Colonic mucosa (tissue), 4 donors: ENCODE data around the gene PYGO1. TPM values are rescaled to one million over a fixed set of nuclear protein-coding genes. Genes with fewer than 3 reads are reported as not detected.
A peak's percentile ranks its signal among the peaks of the same experiment; 100 is the strongest.

ENCODE experiments used
- DNase-seq: peaks from one replicate; pipeline ENCODE4 v3.0.0-alpha.2; 2020
- H3K27ac ChIP-seq: fragments of 200-600 bp; one replicate; pipeline ENCODE4 v1.8.0; 2021
- H3K27me3 ChIP-seq: fragments of 200-600 bp; one replicate; pipeline ENCODE4 v1.8.0; 2021
- H3K36me3 ChIP-seq: fragments of 200-600 bp; one replicate; pipeline ENCODE4 v1.8.0; 2021
- H3K4me1 ChIP-seq: fragments of 200-600 bp; one replicate; pipeline ENCODE4 v1.8.0; 2021; ENCODE audit warnings: mild to moderate bottlenecking
- H3K4me3 ChIP-seq: fragments of 200-600 bp; one replicate; pipeline ENCODE4 v1.8.0; 2021
- H3K9ac ChIP-seq, 2 donors: one replicate each; pipeline ENCODE4 v1.7.0; 2013; ENCODE audit warnings: control low read depth in 2 of 2, low read depth in 2 of 2, low read length in 2 of 2
- H3K9me3 ChIP-seq: fragments of 200-600 bp; one replicate; pipeline ENCODE4 v1.8.0; 2021
- intact Hi-C: fragments of 100-400 bp; cut with DNase I; formaldehyde crosslinking; loops from one replicate; pipeline ENCODE4 v1.14.1; 2022
- total RNA-seq, 2 donors: library from RNA; stranded (reverse); fragmentation: NEBNext Ultra II Directional in 1 of 2; extraction: Animal tissue kit (Norgen Biotek cat#: 25700) in 1 of 2; gene quantifications; one replicate each; pipeline ENCODE4 v1.2.1, GENCODE V29; 2021
- TF ChIP-seq, protein P1 (sequence below): fragments of 200-600 bp; IDR thresholded peaks from one replicate; pipeline ENCODE4 v1.8.0; 2022; ENCODE audit warnings: antibody characterized with exemption, mild to moderate bottlenecking
- donor health status: healthy.
- donor health status: DM: no; HTN: no; CAD: no.
- donor health status: DM: no; HTN: no; CAD: no.

PYGO1 gene
- total RNA-seq = 1 to 10 TPM in 1 of 2 donors, under 1 TPM in 1; 0.30 to 2.3 TPM

- intact Hi-C loops = no loop called here
- Histone ChIP-seq H3K27me3 (peaks cover 15% of the 10 kb centered on the region), H3K4me3 (peak within 1 kb of the TSS; percentile 29), H3K9me3 (no peaks in the 10 kb centered on the region), H3K27ac (peak within 1 kb of the TSS; percentile 57), H3K9ac (peak within 1 kb of the TSS in 1 of 2 donors; percentile 63), H3K36me3 (no peaks in the 10 kb centered on the region), H3K4me1 (no peaks in the 10 kb centered on the region)
- TF ChIP-seq, protein P1, sequence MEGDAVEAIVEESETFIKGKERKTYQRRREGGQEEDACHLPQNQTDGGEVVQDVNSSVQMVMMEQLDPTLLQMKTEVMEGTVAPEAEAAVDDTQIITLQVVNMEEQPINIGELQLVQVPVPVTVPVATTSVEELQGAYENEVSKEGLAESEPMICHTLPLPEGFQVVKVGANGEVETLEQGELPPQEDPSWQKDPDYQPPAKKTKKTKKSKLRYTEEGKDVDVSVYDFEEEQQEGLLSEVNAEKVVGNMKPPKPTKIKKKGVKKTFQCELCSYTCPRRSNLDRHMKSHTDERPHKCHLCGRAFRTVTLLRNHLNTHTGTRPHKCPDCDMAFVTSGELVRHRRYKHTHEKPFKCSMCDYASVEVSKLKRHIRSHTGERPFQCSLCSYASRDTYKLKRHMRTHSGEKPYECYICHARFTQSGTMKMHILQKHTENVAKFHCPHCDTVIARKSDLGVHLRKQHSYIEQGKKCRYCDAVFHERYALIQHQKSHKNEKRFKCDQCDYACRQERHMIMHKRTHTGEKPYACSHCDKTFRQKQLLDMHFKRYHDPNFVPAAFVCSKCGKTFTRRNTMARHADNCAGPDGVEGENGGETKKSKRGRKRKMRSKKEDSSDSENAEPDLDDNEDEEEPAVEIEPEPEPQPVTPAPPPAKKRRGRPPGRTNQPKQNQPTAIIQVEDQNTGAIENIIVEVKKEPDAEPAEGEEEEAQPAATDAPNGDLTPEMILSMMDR = no peak
- peak; percentile 28 for DNase-seq
Observed at GRCh38 chr15:55588070-55588814, at the start of gene PYGO1. TSS of gene PYGO1 (minus strand) at chr15:55588345. CDS start at chr15:55587883, 462 bp downstream.

DNA sequence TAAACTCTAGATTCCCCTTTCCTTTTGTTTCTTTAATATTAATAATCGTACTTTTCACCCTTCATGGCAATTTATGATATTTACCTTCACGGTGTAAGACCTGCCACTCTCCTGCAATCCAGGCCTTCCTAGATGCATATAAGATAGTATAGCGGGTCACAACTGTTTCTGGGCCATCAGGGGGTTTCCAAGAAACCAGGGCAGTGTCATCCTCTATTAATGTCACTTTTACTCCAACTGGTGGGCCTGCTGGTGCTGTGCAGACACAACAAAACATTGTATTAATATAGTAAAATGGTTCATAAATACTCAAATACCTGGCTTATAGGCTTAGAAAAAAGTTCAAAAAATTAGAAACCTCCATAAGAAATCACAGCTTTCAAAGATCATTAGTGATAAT, 48.9 kb upstream of the PYGO1 start:
- no peaks in the 10 kb centered on the region for H3K4me1 ChIP-seq
- H3K9ac ChIP-seq = no peak overlapping the region
- no peaks in the 10 kb centered on the region for H3K9me3 ChIP-seq
- DNase-seq = no peak
- intact Hi-C loops = no loop called here
- H3K36me3 ChIP-seq = no peaks in the 10 kb centered on the region
- no peak overlapping the region for H3K4me3 ChIP-seq
- no peaks in the 10 kb centered on the region for H3K27me3 ChIP-seq
- H3K27ac ChIP-seq = no peak overlapping the region
- TF ChIP-seq, protein P1 = no peak

DNA sequence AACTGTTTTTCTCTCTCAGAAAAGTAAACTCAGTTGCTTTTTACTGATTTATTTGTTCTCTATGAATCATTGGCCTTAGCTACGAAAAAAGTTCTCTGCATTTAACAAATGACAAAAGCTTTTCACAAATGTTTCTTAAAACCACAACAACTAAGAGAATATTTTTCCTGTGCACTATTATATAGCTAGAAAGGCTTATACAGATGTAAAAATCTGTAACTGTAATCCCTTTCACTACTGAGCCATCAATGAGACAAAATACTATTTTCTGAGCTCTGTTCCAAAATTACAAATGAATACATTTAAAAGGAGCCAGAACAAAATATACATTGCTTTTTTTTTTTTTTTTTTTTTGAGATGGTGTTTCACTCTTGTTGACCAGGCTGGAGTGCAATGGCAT, 45.6 kb upstream of the PYGO1 start:
- Histone ChIP-seq H3K9me3 (no peaks in the 10 kb centered on the region), H3K27me3 (no peaks in the 10 kb centered on the region), H3K4me3 (no peak overlapping the region), H3K4me1 (no peaks in the 10 kb centered on the region), H3K27ac (no peak overlapping the region), H3K36me3 (no peaks in the 10 kb centered on the region), H3K9ac (no peak overlapping the region)
- intact Hi-C loops = no loop called here
- TF ChIP-seq, protein P1 = no peak
- no peak for DNase-seq

GRCh38 chr15:55632434-55632833, 44.3 kb upstream of the PYGO1 start:
- no peak overlapping the region for H3K9ac ChIP-seq
- H3K36me3 ChIP-seq = no peaks in the 10 kb centered on the region
- no peaks in the 10 kb centered on the region for H3K27me3 ChIP-seq
- H3K4me3 ChIP-seq = no peak overlapping the region
- H3K9me3 ChIP-seq = no peaks in the 10 kb centered on the region
- DNase-seq = no peak
- H3K4me1 ChIP-seq = no peaks in the 10 kb centered on the region
- TF ChIP-seq, protein P1 = no peak
- H3K27ac ChIP-seq = no peak overlapping the region
- intact Hi-C loops = no loop called here

- TF ChIP-seq, protein P1 = no peak
- H3K9ac ChIP-seq = no peak overlapping the region
- H3K4me1 ChIP-seq = no peaks in the 10 kb centered on the region
- no peak overlapping the region for H3K4me3 ChIP-seq
- DNase-seq = no peak
- intact Hi-C loops = no loop called here
- H3K27me3 ChIP-seq = no peaks in the 10 kb centered on the region
- no peaks in the 10 kb centered on the region for H3K36me3 ChIP-seq
- H3K27ac ChIP-seq = no peak overlapping the region
- no peaks in the 10 kb centered on the region for H3K9me3 ChIP-seq
Observed at GRCh38 chr15:55630858-55631257, 42.7 kb upstream of the PYGO1 start.
